GM10266 (cell line): ENCODE results near the gene PRSS8.

Experiments used
- DNase-seq: peaks from one replicate; pipeline ENCODE4 v3.0.0; 2012; ENCODE audit errors: extremely low spot score
- TF ChIP-seq, protein P1 (sequence below): IDR thresholded peaks from 2 replicates; pipeline ENCODE4 v1.5.1; 2012; ENCODE audit warnings: mild to moderate bottlenecking, low read depth; ENCODE audit not compliant: control insufficient read depth, insufficient read depth; ENCODE audit errors: missing control alignments

PRSS8 gene

DNA sequence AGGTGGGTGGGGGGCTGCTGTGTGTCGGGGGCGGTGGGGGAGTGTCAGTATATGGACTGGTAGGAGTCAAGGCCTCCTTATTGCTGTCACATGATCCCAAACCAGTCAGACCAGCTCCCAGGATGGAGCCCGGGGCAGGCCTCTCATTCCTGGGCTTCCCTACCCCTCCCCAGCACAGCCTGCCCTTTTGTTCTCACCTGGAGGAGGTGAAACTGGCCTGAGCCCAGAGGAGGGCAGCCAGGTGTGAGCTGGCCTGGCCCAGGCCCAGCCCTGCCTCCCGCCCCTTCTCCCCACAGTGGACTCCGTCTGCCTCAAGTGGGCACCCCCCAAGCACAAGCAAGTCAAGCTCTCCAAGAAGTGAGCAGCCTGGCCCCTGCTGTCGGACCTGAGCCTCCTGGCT lies 4.6 kb downstream of the PRSS8 start:
- DNase-seq = no peak
- TF ChIP-seq, protein P1, sequence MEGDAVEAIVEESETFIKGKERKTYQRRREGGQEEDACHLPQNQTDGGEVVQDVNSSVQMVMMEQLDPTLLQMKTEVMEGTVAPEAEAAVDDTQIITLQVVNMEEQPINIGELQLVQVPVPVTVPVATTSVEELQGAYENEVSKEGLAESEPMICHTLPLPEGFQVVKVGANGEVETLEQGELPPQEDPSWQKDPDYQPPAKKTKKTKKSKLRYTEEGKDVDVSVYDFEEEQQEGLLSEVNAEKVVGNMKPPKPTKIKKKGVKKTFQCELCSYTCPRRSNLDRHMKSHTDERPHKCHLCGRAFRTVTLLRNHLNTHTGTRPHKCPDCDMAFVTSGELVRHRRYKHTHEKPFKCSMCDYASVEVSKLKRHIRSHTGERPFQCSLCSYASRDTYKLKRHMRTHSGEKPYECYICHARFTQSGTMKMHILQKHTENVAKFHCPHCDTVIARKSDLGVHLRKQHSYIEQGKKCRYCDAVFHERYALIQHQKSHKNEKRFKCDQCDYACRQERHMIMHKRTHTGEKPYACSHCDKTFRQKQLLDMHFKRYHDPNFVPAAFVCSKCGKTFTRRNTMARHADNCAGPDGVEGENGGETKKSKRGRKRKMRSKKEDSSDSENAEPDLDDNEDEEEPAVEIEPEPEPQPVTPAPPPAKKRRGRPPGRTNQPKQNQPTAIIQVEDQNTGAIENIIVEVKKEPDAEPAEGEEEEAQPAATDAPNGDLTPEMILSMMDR = no peak

DNA sequence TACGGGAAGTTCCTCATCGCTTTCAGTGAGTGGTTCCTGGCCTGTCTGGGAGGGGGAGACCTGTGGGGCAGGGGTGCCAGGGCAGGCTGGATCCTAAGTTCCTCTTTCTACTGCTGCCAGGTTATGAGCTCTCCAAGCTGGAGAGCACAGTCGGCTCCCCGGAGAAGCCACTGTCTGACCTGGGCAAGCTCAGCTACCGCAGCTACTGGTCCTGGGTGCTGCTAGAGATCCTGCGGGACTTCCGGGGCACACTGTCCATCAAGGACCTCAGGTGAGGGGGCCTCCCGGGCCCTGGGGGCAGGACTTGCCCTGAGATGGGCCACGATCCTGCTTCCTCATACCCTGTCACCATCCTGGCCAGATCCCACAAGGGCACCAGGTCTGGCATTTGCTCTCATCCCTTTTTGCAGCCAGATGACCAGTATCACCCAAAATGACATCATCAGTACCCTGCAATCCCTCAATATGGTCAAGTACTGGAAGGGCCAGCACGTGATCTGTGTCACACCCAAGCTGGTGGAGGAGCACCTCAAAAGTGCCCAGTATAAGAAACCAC lies 5.1 kb downstream of the PRSS8 start:
- TF ChIP-seq, protein P1 = no peak
- no peak for DNase-seq

DNA sequence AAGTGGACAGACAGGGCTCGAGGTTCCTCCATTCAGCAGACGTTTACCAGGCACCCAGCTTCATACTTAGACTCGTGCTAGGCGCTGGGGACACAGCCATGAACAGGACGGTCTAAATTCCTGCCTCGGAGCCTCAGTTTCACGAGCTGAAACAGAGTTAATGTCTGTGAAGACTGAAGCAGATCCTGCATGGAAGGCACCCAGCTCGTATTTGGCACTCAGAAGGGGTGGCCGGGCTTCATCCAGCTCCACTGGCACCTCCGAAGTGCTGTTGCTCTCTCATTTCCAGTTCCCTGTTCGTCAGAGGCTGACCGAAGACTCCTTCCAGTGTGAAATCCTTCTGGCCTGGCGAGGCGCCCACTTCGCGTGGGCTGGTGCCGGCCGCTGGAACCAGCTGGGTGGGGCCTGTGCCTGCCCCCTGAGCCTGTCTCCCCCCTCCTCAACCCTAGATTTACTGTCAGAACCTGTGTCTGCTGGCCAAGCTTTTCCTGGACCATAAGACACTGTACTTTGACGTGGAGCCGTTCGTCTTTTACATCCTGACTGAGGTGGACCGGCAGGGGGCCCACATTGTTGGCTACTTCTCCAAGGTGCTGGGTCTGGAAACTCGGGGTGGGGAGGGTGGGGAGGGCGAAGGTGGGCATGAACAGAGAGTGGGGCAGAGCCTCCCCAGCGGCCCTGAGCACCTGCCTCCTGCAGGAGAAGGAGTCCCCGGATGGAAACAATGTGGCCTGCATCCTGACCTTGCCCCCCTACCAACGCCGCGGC lies 5.8 kb downstream of the PRSS8 start:
- no peak for DNase-seq
- TF ChIP-seq, protein P1 = no peak

DNA sequence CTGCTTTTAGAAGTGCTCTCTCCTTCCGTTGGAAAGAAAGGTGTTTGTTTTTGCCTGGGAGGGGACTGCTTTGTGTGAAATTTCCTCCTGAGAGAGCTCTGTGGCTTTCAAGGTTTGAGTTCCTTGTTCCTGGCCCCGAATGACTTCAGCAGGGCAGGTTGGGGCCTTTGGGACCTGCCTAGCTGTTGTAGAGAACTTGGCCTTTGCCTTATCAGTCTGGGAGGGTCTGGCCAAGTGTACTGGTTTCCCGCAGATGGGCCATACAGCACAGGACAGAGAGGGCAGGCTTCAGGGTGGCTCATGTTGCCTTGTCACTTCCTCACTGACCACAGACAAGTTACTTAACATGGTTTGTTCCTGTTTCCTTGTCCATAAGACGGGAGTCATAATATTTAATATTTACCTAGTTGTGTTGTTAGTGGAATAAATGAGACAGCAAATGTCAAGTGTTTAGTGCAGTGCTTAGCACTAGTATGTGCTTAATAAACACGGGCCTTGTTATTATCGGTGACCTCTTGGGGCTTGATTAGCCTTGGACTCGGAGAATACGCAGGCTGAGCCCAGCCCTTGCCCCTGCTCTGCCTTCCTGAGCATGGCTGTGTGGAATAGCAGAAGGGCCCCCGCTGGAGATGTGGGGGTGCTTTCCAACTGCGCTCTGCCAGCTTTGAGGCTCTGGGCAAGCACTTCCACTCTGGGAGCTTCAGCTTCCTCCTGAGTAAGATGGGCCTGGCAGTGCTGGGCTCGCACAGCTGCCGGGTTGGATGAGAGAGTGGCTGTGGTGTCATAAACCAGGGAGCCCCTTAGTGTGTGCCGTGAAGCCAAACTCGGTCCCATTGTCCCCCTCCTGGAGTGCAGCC lies 6.6 kb downstream of the PRSS8 start:
- DNase-seq = no peak
- TF ChIP-seq, protein P1 = no peak

DNA sequence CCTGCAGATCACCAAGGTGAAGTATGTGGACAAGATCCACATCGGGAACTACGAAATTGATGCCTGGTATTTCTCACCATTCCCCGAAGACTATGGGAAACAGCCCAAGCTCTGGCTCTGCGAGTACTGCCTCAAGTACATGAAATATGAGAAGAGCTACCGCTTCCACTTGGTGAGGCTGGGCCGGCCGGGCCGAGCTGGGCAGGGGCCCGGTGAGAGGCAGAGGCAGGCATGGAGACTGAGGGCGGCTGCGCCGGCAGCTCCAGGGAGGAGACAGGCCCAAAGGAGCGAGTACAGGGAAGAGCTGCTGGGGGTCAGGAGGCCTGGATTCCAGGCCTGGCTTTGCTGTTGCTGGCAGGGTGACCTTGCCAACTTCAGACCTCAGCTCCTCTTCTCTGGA lies 8.3 kb downstream of the PRSS8 start:
- no peak for DNase-seq
- TF ChIP-seq, protein P1 = no peak

DNA sequence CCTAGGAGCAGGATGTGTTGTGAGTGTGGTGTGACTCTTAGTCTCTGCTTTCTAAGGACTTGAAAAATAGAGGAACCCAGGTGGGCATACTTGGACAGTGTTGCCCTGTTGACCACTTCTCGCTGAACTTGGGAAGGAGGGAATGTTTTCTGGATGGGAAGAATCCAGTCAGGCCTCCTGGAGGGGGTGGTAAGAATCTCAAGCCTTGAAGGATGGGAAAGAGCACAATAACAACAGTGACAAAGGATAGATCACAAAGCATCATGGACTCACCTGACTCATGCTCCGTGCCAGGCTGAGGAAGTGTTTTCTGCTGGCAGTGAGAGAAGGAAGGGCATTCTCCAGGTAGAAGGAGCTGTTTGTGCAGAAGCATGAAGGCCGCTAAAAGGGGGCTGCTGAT lies 9.7 kb downstream of the PRSS8 start:
- TF ChIP-seq, protein P1 = no peak
- DNase-seq = no peak
